Panc1 (cell line): ENCODE data around the gene PNKP.

ENCODE experiments used
- POLR2AphosphoS5 ChIP-seq: IDR thresholded peaks from 2 replicates; pipeline ENCODE4 v1.6.1; 2012; ENCODE audit warnings: mild to moderate bottlenecking, low read depth, low read length, moderate library complexity
- SIN3A ChIP-seq: IDR thresholded peaks from 2 replicates; pipeline ENCODE4 v1.6.1; 2012; ENCODE audit warnings: low read depth, mild to moderate bottlenecking, low read length, moderate library complexity, borderline replicate concordance; ENCODE audit not compliant: insufficient read depth

DNA sequence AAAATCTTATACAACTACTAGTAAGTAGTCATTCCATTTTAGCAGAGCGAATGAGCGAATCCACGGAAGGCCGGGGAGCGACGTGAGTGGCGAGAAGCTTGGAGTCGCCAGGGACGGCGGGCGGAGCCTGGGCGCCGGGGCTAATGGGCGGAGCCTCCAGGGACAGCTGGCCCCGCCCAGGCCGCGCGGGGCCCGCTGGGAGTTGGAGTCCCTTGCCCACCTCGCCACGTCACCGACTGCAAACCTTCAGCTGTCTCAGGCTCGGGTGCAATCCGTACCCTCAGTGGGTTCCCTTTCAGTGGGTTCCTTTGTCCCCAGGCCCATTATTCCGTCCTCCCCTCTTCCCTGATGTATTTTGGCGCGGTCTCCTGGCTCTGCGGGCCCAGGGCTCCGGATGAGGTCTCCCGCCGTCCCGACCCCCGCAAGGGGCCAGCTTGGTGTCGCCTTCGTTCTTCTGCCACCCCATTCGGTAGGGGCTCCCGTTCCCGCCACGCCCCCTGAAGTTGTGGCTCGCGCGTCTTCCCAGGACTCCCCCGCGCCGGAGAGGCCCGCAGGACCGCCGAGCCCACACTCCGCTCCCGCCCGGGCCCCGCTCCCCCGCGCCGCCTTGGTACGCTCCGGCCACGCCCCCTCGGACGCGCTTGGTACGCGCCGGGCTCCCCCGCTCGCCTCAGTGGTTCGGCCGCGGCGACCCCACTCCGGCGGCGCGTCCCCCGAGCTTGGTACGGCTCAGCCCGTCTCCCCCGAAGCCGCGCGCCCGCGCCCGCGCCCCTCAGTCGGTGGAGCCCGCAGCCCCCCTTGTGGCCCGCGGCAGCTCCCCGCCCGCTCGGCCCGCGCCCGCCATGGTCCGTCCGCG is 16.7 kb downstream of the PNKP start, which contains the start of gene PTOV1:
- TF ChIP-seq SIN3A, result no peak
- peak; percentile 69 for TF ChIP-seq POLR2AphosphoS5
